SIG-M5 treated with dmso at 0.1 percent for 504 hours (cell line): ENCODE measurements around the gene CFAP251.

Experiments used
- DNase-seq: peaks from one replicate; lab custom pipeline; 2025; ENCODE audit not compliant: unreplicated experiment; lab: John Stamatoyannopoulos, UW

The CFAP251 gene

DNA sequence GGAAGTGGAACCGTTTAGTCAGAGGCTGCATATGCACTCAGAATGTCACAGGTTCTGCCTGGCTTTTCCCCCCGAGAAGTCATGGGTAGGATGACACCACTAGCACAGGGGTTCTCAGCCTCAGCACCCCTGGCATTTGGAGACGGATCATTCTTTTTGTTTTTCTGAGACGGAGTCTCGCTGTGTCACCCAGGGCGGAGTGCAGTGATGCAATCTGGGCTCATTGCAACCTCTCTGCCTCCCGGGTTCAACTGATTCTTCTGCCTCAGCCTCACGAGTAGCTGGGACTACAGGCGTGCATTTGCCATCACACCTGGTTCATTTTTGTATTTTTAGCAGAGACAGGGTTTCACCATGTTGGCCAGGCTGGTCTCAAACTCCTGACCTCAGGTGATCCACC, 131.4 kb downstream of the CFAP251 start:
- DNase-seq: no peak

GRCh38 chr12:122050706-122051105, 132.3 kb downstream of the CFAP251 start:
- no peak for DNase-seq

- no peak for DNase-seq
These were observed 133.0 kb downstream of the CFAP251 start for GRCh38 chr12:122051231-122051876.

DNA sequence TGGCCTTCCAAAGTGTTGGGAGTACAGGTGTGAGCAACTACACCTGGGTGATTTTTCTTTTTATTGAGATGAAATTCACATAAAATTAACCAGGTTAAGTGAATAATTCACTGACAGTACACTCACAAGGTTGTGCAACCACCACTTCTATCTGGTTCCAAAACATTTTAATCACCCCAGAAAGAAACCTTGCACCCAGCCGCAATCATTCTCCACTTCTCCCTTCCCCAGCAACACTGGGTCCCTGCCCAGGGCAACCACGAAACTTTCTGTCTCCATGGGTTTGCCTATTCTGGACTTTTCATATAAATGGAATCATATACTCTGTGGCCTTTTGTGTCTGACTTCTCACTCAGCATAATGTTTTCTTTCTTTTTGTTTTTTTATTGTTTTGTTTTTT, 133.9 kb downstream of the CFAP251 start:
- DNase-seq: no peak
